K562 (cell line): ENCODE data around the gene DNPEP. TPM values are rescaled to one million over a fixed set of nuclear protein-coding genes. Genes with fewer than 3 reads are reported as not detected.
A peak's percentile ranks its signal among the peaks of the same experiment; 100 is the strongest.

Experiments
- ATAC-seq: fragments of 200-7000 bp; cut with Tn5 transposase; 3 replicates; pipeline ENCODE4 v1.9.1; 2020; ENCODE audit warnings: moderate library complexity
- BruUV-seq: library from RNA; stranded (reverse); fragments of 400-500 nt; replicated peaks from 2 replicates; lab custom pipeline; 2021; lab: Mats Ljungman, UMichigan
- CTCF ChIA-PET: fragments of 300-600 bp; formaldehyde crosslinking; extraction: SDS; loops from one replicate; lab custom pipeline; 2021; ENCODE audit warnings: low intra/inter-chr PET ratio; lab: Yijun Ruan, JAX
- POLR2A ChIA-PET: fragments of 300-600, 350-650 bp; sonication (Branson Sonifier 250); formaldehyde crosslinking; extraction: SDS; loops from one replicate; lab custom pipeline; 2021; ENCODE audit warnings: antibody characterized with exemption, inconsistent platforms; lab: Yijun Ruan, JAX
- DNase-seq, 4 experiments: peaks; one replicate each; pipeline versions ENCODE4 v3.0.0 to v3.0.0-alpha.2; 2011 to 2018; ENCODE audit warnings: low spot score in 3 of 4, mixed read lengths in 3 of 4; ENCODE audit errors: extremely low read depth in 1 of 4
- FAIRE-seq: peaks from 2 replicates; lab custom pipeline; 2011; peaks lifted over from hg19 to GRCh38; lab: Jason Lieb, UNC
- H2AFZ ChIP-seq: 2 replicates; pipeline ENCODE4 v1.6.0; 2011; ENCODE audit warnings: low read depth, low read length, control low read depth, inconsistent platforms
- H3K27ac ChIP-seq: fragments of 200-600 bp; 3 replicates; pipeline ENCODE4 v1.8.0; 2011; ENCODE audit warnings: low read depth, mild to moderate bottlenecking, control low read depth, inconsistent platforms, low read length, moderate library complexity, mixed read lengths; ENCODE audit errors: extremely low read depth
- H3K27me3 ChIP-seq, 2 experiments: fragments of 300-600 bp in 1 of 2; 2 replicates in 1 of 2; 3 replicates in 1 of 2; pipeline versions ENCODE4 v1.6.0 to v1.8.0; 2011; ENCODE audit warnings: inconsistent platforms in 2 of 2, low read length in 2 of 2, mild to moderate bottlenecking in 1 of 2, mixed read lengths in 1 of 2, moderate library complexity in 1 of 2; ENCODE audit not compliant: control insufficient read depth in 2 of 2, insufficient read depth in 2 of 2
- H3K36me3 ChIP-seq: fragments of 300-600 bp; 3 replicates; pipeline ENCODE4 v1.8.0; 2011; ENCODE audit warnings: mild to moderate bottlenecking, low read length, inconsistent platforms; ENCODE audit not compliant: control insufficient read depth, insufficient read depth
- H3K4me1 ChIP-seq, 2 experiments: fragments of 200-600 bp in 1 of 2; replicated peaks in 1 of 2; 2 replicates in 1 of 2; 3 replicates in 1 of 2; pipeline versions ENCODE4 v1.5.1 to v1.8.0; 2011; ENCODE audit warnings: inconsistent platforms in 2 of 2, low read length in 2 of 2, mild to moderate bottlenecking in 1 of 2, mixed read lengths in 1 of 2, moderate library complexity in 1 of 2; ENCODE audit not compliant: control insufficient read depth in 2 of 2, insufficient read depth in 2 of 2
- H3K4me2 ChIP-seq: 2 replicates; pipeline ENCODE4 v1.6.1; 2011; ENCODE audit warnings: low read length, control low read depth, inconsistent platforms, mixed read lengths; ENCODE audit not compliant: insufficient read depth
- H3K4me3 ChIP-seq: fragments of 200-600 bp; sonication (generic), shearing (Covaris generic); 2 replicates; pipeline ENCODE4 v1.5.1; 2016; ENCODE audit warnings: control low read depth, inconsistent platforms
- H3K79me2 ChIP-seq: fragments of 200-600 bp; 3 replicates; pipeline ENCODE4 v1.8.0; 2011; ENCODE audit warnings: low read length, inconsistent platforms; ENCODE audit not compliant: control insufficient read depth, insufficient read depth
- H3K9ac ChIP-seq, 2 experiments: 2 replicates each; pipeline versions ENCODE4 v1.6.0 to v1.6.1; 2011; ENCODE audit warnings: low read depth in 2 of 2, low read length in 2 of 2, control low read depth in 1 of 2, inconsistent platforms in 1 of 2, mild to moderate bottlenecking in 1 of 2, mixed read lengths in 1 of 2; ENCODE audit not compliant: insufficient read depth in 1 of 2
- H3K9me1 ChIP-seq: one replicate; pipeline ENCODE4 v1.6.0; 2011; ENCODE audit warnings: inconsistent platforms, mild to moderate bottlenecking, low read length, moderate library complexity; ENCODE audit not compliant: control insufficient read depth, insufficient read depth
- H3K9me3 ChIP-seq: replicated peaks from 2 replicates; pipeline ENCODE4 v1.5.1; 2011; ENCODE audit warnings: low read depth, low read length, inconsistent platforms; ENCODE audit not compliant: control insufficient read depth, insufficient read depth
- H4K20me1 ChIP-seq: replicated peaks from 2 replicates; pipeline ENCODE4 v1.6.1; 2011; ENCODE audit warnings: low read length, inconsistent platforms, mixed read lengths; ENCODE audit not compliant: control insufficient read depth, insufficient read depth
- FOXA3 ChIP-seq, 2 experiments: fragments of 450-650 bp in 1 of 2; sonication (generic) in 1 of 2; formaldehyde crosslinking; IDR thresholded peaks in 1 of 2; conservative IDR thresholded peaks in 1 of 2; 2 replicates each; pipeline versions ENCODE4 v1.4.0 to v1.8.0; 2020 to 2022; ENCODE audit warnings: mild to moderate bottlenecking in 2 of 2, missing genetic modification reagents in 1 of 2
- HDAC3 ChIP-seq: fragments of 450-650 bp; IDR thresholded peaks from 2 replicates; pipeline ENCODE4 v1.6.1; 2018; ENCODE audit warnings: borderline replicate concordance, mild to moderate bottlenecking, moderate library complexity; ENCODE audit not compliant: partially characterized antibody
- NCOA4 ChIP-seq: fragments of 450-650 bp; IDR thresholded peaks from 2 replicates; pipeline ENCODE4 v1.6.1; 2018; ENCODE audit warnings: mild to moderate bottlenecking; ENCODE audit not compliant: partially characterized antibody
- RAD21 ChIP-seq, 2 experiments: fragments of 250-450 bp in 1 of 2; fragments of 450-650 bp in 1 of 2; sonication (Bioruptor Pico) in 1 of 2; formaldehyde crosslinking in 1 of 2; IDR thresholded peaks in 1 of 2; conservative IDR thresholded peaks in 1 of 2; 2 replicates each; pipeline versions ENCODE4 v1.4.0 to v1.8.0; 2020 to 2022; ENCODE audit warnings: mild to moderate bottlenecking in 2 of 2, moderate library complexity in 1 of 2
- SRF ChIP-seq, 2 experiments: fragments of 250-450, 450-650 bp in 1 of 2; sonication (Bioruptor Pico) in 1 of 2; sonication (generic) in 1 of 2; formaldehyde crosslinking; IDR thresholded peaks; 2 replicates each; pipeline versions ENCODE4 v1.5.0 to v1.5.1; 2020 to 2022; ENCODE audit warnings: mild to moderate bottlenecking in 1 of 2, missing genetic modification reagents in 1 of 2
- TAF15 ChIP-seq: fragments of 200-400 bp; formaldehyde crosslinking; IDR thresholded peaks from 2 replicates; pipeline ENCODE4 v1.6.1; 2017; ENCODE audit warnings: mild to moderate bottlenecking, low read depth, low read length, moderate library complexity
- ZFX ChIP-seq: sonication (generic); formaldehyde crosslinking; IDR thresholded peaks from 2 replicates; pipeline ENCODE4 v1.8.0; 2022; ENCODE audit warnings: mild to moderate bottlenecking, missing genetic modification reagents, moderate library complexity
- ZNF133 ChIP-seq: fragments of 250-450 bp; sonication (Bioruptor Pico); IDR thresholded peaks from 2 replicates; pipeline ENCODE4 v1.4.0; 2020; ENCODE audit warnings: mild to moderate bottlenecking
- ZNF830 ChIP-seq: fragments of 250-450 bp; sonication (Bioruptor Pico); IDR thresholded peaks from 2 replicates; pipeline ENCODE4 v1.5.0; 2021; ENCODE audit warnings: mild to moderate bottlenecking
- WGBS: fragments of 100-300 bp; shearing (Covaris generic); methylation state at CpG from one replicate; pipeline ENCODE4 v1.1.6; 2016; ENCODE audit warnings: low coverage, mixed read lengths; ENCODE audit not compliant: insufficient coverage; ENCODE audit errors: missing lambda C conversion rate; 5-methylcytosine and 5-hydroxymethylcytosine counted together
- in situ Hi-C: fragments of 300-500 bp; cut with MboI; formaldehyde crosslinking; loops from 4 replicates; pipeline ENCODE4 v1.15.0; 2018; ENCODE audit warnings: inconsistent platforms, mixed read lengths
- intact Hi-C: fragments of 100-400 bp; cut with micrococcal nuclease; formaldehyde crosslinking; loops from 2 replicates; pipeline ENCODE4 v1.14.2; 2022
- polyA plus RNA-seq, 8 experiments: library from polyadenylated mRNA; depleted of rRNA in 4 of 8; stranded (reverse) in 5 of 8; unstranded in 3 of 8; fragments of >200 nt; fragmentation: Nextera tagmentation in 2 of 8; fragmentation: Illumina TruSeq in 1 of 8; extraction: Ambion mirVana in 2 of 8; extraction: Trizol in 1 of 8; gene quantifications; 2 replicates each; pipeline versions ENCODE4 v1.2.1 to v1.2.3, GENCODE V29; 2011 to 2014; ENCODE audit warnings: inconsistent platforms in 1 of 8, missing spikeins in 1 of 8
- total RNA-seq, 7 experiments: library from RNA; depleted of rRNA in 6 of 7; stranded (reverse); fragments of >200 nt in 6 of 7; fragmentation: Illumina TruSeq in 2 of 7; extraction: Trizol in 2 of 7; gene quantifications; 2 replicates each; pipeline versions ENCODE4 v1.2.1 to v1.2.3, GENCODE V29; 2011 to 2021; ENCODE audit warnings: low replicate concordance in 1 of 7

DNPEP gene
- total and polyA plus RNA-seq, 9 of the 15 experiments (the other 6 are each of a cell fraction or from before 2014, with no cell fraction given): 34.6 to 71.4 (median 45.5) TPM

DNA sequence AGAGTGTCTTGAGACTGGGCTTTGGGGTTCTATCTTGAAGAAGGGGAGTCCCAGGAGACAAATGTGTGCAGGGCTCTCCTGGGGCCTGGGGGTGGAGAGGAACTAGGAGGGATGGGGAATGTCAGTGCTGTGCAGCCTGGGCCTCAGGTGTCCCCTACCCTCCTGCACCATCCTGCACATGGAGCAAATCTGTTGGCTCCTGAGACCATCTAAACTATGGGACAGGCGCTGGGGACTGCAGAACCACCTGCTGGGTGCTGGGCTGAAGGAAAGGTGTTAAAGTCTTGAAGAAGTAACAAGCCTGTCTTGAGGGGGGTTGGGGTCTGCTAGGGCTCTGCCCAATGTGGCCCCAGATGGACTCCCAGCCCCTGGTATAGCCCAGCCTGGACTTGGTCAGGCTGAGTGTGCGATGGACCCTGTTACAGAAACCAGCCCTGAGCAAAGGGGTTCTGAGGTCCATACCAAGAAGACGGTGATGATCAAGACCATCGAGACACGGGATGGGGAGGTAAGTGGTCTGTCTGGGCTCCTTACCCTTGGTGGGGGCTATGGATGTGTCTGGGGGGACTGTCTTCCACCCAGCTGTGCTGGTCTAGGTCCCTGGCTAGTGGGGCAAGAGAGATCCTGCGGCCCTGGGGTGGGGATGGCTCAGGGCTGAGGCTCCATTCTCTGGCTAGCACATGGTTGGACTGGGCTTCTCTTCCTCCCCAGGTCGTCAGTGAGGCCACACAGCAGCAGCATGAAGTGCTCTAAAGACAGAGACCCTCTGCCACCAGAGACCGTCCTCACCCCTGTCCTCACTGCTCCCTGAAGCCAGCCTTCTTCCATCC lies 37.7 kb upstream of the DNPEP start:
- H3K4me1 ChIP-seq: peaks cover 11 to 14% of the 10 kb centered on the region in 2 experiments; a peak in 4 of 5 replicates
- H3K79me2 ChIP-seq: no peaks in the 10 kb centered on the region
- H3K4me3 ChIP-seq: no peak overlapping the region
- no peaks in the 10 kb centered on the region for H3K36me3 ChIP-seq
- no peak overlapping the region for H3K4me2 ChIP-seq
- ATAC-seq (no peak; the same call in 2 of the 3 replicates), DNase-seq (no peak), FAIRE-seq (no peak)
- H3K27ac ChIP-seq: no peak overlapping the region
- in situ Hi-C loops (no loop called here), intact Hi-C loops (no loop called here)
- TF ChIP-seq HDAC3 (no peak), SRF (CRISPR knock-in tag; IDR thresholded peaks at IDR 0.05) (no peak), NCOA4 (no peak), TAF15 (no peak), ZFX (CRISPR knock-in tag) (no peak), ZNF830 (CRISPR knock-in tag) (no peak), RAD21 (CRISPR knock-in tag; conservative IDR thresholded peaks at IDR 0.05 in 1 of 2, IDR thresholded peaks at IDR 0.05 in 1 of 2) (no peak), FOXA3 (CRISPR knock-in tag; conservative IDR thresholded peaks at IDR 0.05 in 1 of 2, IDR thresholded peaks at IDR 0.05 in 1 of 2) (no peak), ZNF133 (no peak)
- H2AFZ ChIP-seq: no peak overlapping the region
- CTCF ChIA-PET: no interaction called here
- H3K27me3 ChIP-seq: no peaks in the 10 kb centered on the region
- no TSS peak for BruUV-seq
- H4K20me1 ChIP-seq: no peaks in the 10 kb centered on the region
- WGBS: 37% methylated on average over 8 of the region's 8 CpGs
- POLR2A ChIA-PET: interaction anchor here (0.6 kb wide), 1 partner anchor 62 kb away, joined by 5 read pairs; no protein-coding TSS in a partner anchor
- no peaks in the 10 kb centered on the region for H3K9me3 ChIP-seq
- no peaks in the 10 kb centered on the region for H3K9me1 ChIP-seq
- peak overlapping the region in 1 of 2 experiments; percentile 71; a peak in 2 of 4 replicates for H3K9ac ChIP-seq
